Pancreas (tissue), 10 donors: ENCODE measurements around the gene PKD1L1. TPM values are rescaled to one million over a fixed set of nuclear protein-coding genes. Genes with fewer than 3 reads are reported as not detected.

Experiments used
- ATAC-seq, 4 donors: fragments of 200-7000 bp; cut with Tn5 transposase; one replicate each; pipeline versions ENCODE4 v1.8.0 to v1.9.1; 2020; ENCODE audit warnings: mild to moderate bottlenecking in 4 of 4, moderate library complexity in 4 of 4
- DNase-seq, 6 donors: peaks; one replicate each; pipeline ENCODE4 v3.0.0-alpha.2; 2020
- FAIRE-seq: peaks from 2 replicates; lab custom pipeline; 2012; peaks lifted over from hg19 to GRCh38; lab: Jason Lieb, UNC
- H3K27ac ChIP-seq, 4 donors: fragments of 200-600 bp; sonication (generic); 1 replicate in 3 of 4; 2 replicates in 1 of 4; pipeline versions ENCODE4 v1.5.0 to v1.8.0; 2020
- H3K27me3 ChIP-seq, 4 donors: fragments of 200-600 bp; one replicate each; pipeline ENCODE4 v1.8.0; 2021
- H3K36me3 ChIP-seq, 3 donors: fragments of 200-600 bp; sonication (generic) in 1 of 3; one replicate each; pipeline versions ENCODE4 v1.5.0 to v1.8.0; 2020 to 2021
- H3K4me1 ChIP-seq, 3 donors: fragments of 200-600 bp; one replicate each; pipeline ENCODE4 v1.8.0; 2021
- H3K4me3 ChIP-seq, 4 donors: fragments of 200-600 bp; sonication (generic) in 2 of 4; one replicate each; pipeline versions ENCODE4 v1.5.0 to v1.8.0; 2020 to 2021
- H3K9me3 ChIP-seq, 4 donors: fragments of 200-600 bp; one replicate each; pipeline ENCODE4 v1.8.0; 2021
- WGBS, 2 donors: extraction: QIAGEN DNeasy Blood & Tissue Kit; methylation state at CpG; one replicate each; pipeline ENCODE4 v1.1.7; 2013; 5-methylcytosine and 5-hydroxymethylcytosine counted together
- intact Hi-C, 3 donors: fragments of 100-400 bp; cut with DNase I; formaldehyde crosslinking; loops; one replicate each; pipeline versions ENCODE4 v1.11.1 to v1.14.2; 2022
- polyA plus RNA-seq, 2 donors: library from polyadenylated mRNA; stranded (reverse); fragments of 200-250 nt; gene quantifications; one replicate each; pipeline ENCODE4 v1.2.3, GENCODE V29; 2013
- total RNA-seq, 6 donors: library from RNA; stranded (reverse); fragmentation: NEBNext Ultra II Directional in 4 of 6; extraction: Animal tissue kit (Norgen Biotek cat#: 25700) in 4 of 6; gene quantifications; one replicate each; pipeline versions ENCODE4 v1.2.1 to v1.2.4, GENCODE V29; 2021 to 2023
- TF ChIP-seq, protein P1 (sequence below), 4 donors: fragments of 200-600 bp; sonication (generic) in 3 of 4; IDR thresholded peaks; one replicate each; pipeline versions ENCODE4 v1.5.0 to v1.8.0; 2021; ENCODE audit warnings: antibody characterized with exemption in 4 of 4
- donor health status: healthy with polysubstance abuse.
- donor health status: DM: no; HTN: no; CAD: no; lungs with moderate emphysema.
- donor health status: DM: no; HTN: no; CAD: no.
- donor health status: control.
- donor health status: control.
- donor health status: Bipolar disorder and iron deficiency.
- donor health status: DM: yes; HTN: yes; CAD: no.
- donor health status: DM: no; HTN: no; CAD: no.
- donor health status: DM: no; HTN: no; CAD: no.
- donor health status: DM: yes; HTN: yes; CAD: no.

PKD1L1 gene
- total and polyA plus RNA-seq, 8 donors, result 0.03 to 0.54 (median 0.13) TPM

DNA sequence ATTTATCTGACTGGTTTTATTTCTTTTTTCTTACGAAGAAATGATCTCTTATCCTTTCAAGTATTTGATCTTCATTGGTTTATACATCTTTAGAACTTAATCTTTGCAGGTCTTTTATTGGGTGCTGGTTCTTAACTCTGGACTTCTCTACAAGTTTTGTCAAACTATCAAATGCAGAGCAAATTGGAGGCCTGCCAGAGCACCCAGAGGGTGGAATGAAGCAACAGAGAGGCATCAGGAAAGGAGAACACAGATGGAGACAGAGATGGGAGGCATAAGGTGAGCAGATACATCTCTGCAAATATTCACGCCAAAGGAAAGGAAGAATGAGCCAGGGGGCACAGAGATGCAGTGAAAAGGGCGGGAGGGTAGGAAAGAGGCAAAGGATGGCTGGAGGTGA, 130.3 kb downstream of the PKD1L1 start:
- FAIRE-seq, result no peak
- 83 to 88% methylated on average over 3 of the region's 3 CpGs for WGBS, 2 donors

DNA sequence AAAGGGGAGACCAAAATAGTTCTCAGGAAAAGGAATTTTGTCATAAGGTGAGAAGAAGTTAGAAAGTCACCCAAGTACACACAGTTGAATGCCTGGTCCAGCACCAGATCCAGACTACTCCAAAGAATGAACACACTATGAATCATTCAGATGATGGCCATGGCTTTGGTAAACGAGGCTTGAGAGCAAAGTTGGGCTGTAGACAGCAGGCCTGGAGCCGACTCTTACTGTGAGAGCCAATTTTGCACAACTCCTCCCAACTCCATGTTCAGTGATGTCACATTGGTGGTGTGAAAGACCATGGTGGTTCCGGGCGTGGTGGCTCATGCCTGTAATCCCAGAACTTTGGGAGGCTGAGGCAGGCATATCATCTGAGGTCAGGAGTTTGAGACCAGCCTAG, 131.6 kb downstream of the PKD1L1 start:
- H3K4me3 ChIP-seq, result no peak overlapping the region
- FAIRE-seq (no peak), ATAC-seq (no peak), DNase-seq (no peak)
- TF ChIP-seq, protein P1, sequence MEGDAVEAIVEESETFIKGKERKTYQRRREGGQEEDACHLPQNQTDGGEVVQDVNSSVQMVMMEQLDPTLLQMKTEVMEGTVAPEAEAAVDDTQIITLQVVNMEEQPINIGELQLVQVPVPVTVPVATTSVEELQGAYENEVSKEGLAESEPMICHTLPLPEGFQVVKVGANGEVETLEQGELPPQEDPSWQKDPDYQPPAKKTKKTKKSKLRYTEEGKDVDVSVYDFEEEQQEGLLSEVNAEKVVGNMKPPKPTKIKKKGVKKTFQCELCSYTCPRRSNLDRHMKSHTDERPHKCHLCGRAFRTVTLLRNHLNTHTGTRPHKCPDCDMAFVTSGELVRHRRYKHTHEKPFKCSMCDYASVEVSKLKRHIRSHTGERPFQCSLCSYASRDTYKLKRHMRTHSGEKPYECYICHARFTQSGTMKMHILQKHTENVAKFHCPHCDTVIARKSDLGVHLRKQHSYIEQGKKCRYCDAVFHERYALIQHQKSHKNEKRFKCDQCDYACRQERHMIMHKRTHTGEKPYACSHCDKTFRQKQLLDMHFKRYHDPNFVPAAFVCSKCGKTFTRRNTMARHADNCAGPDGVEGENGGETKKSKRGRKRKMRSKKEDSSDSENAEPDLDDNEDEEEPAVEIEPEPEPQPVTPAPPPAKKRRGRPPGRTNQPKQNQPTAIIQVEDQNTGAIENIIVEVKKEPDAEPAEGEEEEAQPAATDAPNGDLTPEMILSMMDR (IDR thresholded peaks at IDR 0.05), result no peak
- WGBS, 2 donors, result 68 to 74% methylated on average over 4 of the region's 4 CpGs
- no peaks in the 10 kb centered on the region for H3K9me3 ChIP-seq
- no peak overlapping the region for H3K27ac ChIP-seq
- no peaks in the 10 kb centered on the region for H3K27me3 ChIP-seq
- H3K4me1 ChIP-seq, result no peaks in the 10 kb centered on the region
- no peaks in the 10 kb centered on the region for H3K36me3 ChIP-seq
- intact Hi-C loops, result loop anchor here in 1 of 3 donors (10.0 kb wide), 1 partner anchor 542 kb away; no protein-coding TSS in a partner anchor

More for the DNA sequence above, 130.3 kb downstream of the PKD1L1 start:
- Histone ChIP-seq H3K4me3 (no peak overlapping the region), H3K9me3 (no peaks in the 10 kb centered on the region), H3K4me1 (no peaks in the 10 kb centered on the region), H3K27me3 (no peaks in the 10 kb centered on the region), H3K36me3 (no peaks in the 10 kb centered on the region), H3K27ac (no peak overlapping the region)
- DNase-seq, result no peak
- intact Hi-C loops, result loop anchor here in 1 of 3 donors (10.0 kb wide), 1 partner anchor 543 kb away; no protein-coding TSS in a partner anchor
- TF ChIP-seq, protein P1 (IDR thresholded peaks at IDR 0.05), result no peak
- ATAC-seq, result no peak

GRCh38 chr7:47815867-47816266, 132.4 kb downstream of the PKD1L1 start:
- no peaks in the 10 kb centered on the region for H3K27me3 ChIP-seq
- H3K4me1 ChIP-seq, result no peaks in the 10 kb centered on the region
- 84 to 90% methylated on average over 9 of the region's 9 CpGs for WGBS, 2 donors
- no peak for DNase-seq
- no peaks in the 10 kb centered on the region for H3K9me3 ChIP-seq
- FAIRE-seq, result no peak
- no peaks in the 10 kb centered on the region for H3K36me3 ChIP-seq
- ATAC-seq, result no peak
- TF ChIP-seq, protein P1 (IDR thresholded peaks at IDR 0.05), result no peak
- intact Hi-C loops, result loop anchor here in 1 of 3 donors (10.0 kb wide), 1 partner anchor 541 kb away; no protein-coding TSS in a partner anchor
- no peak overlapping the region for H3K27ac ChIP-seq
- no peak overlapping the region for H3K4me3 ChIP-seq

DNA sequence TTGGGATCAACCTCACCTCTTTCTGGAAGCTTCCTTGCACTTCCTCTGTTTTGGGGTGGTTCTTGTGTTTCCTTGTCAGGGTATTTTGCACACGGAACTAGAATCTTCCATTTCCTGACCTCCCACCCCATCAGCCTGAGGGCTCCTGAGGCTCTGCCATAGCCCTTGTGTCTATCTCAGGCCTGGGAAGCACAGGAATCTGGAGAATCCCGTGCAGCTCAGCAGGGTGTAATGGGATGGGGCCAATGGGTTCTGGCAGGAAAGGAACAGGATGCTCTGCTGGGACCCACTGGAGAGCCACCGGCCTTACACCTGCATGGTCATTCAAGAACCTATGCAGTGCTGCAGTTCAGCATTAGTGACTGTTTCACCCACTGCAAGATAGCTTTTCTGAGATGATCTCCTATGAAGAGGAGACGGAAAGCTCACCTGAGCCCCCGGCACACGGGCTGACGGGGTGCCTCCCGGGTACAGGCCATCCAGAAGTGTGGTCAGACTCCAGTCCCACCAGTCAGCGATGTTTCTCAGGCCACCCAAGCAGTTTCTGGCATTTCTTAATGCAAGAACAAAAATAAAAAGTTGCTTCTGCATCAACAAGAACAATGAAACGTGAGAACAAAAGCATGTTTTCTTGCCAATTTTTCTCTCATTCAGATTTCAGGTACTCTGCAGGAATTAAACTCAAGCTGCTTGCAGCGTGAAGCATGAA, 133.2 kb downstream of the PKD1L1 start:
- ATAC-seq (no peak), FAIRE-seq (no peak), DNase-seq (no peak)
- Histone ChIP-seq H3K36me3 (no peaks in the 10 kb centered on the region), H3K4me3 (no peak overlapping the region), H3K27ac (no peak overlapping the region), H3K4me1 (no peaks in the 10 kb centered on the region), H3K27me3 (no peaks in the 10 kb centered on the region), H3K9me3 (no peaks in the 10 kb centered on the region)
- TF ChIP-seq, protein P1 (IDR thresholded peaks at IDR 0.05), result no peak
- WGBS, 2 donors, result 76 to 88% methylated on average over 11 of the region's 11 CpGs
- intact Hi-C loops, result loop anchor here in 1 of 3 donors (10.0 kb wide), 1 partner anchor 540 kb away; no protein-coding TSS in a partner anchor
